Endothelial cell of umbilical vein (primary cell): ENCODE measurements around the gene CCL7. TPM values are rescaled to one million over a fixed set of nuclear protein-coding genes. Genes with fewer than 3 reads are reported as not detected.

Source experiments
- BruUV-seq: library from RNA; stranded (reverse); fragments of 400-500 nt; replicated peaks from 2 replicates; lab custom pipeline; 2021; lab: Mats Ljungman, UMichigan
- CTCF ChIA-PET: fragments of 300-600, 350-600 bp; sonication (Branson Sonifier 250); formaldehyde crosslinking; loops from one replicate; lab custom pipeline; 2021; ENCODE audit warnings: antibody characterized with exemption, inconsistent platforms; lab: Charles Lee
- POLR2A ChIA-PET: fragments of 300-600, 350-600 bp; sonication (Branson Sonifier 250); formaldehyde crosslinking; loops from one replicate; lab custom pipeline; 2021; ENCODE audit warnings: antibody characterized with exemption, inconsistent platforms; lab: Charles Lee
- DNase-seq: peaks from one replicate; pipeline ENCODE4 v3.0.0-alpha.2; 2011; ENCODE audit warnings: low read depth, low spot score
- FAIRE-seq: peaks from 2 replicates; lab custom pipeline; 2011; peaks lifted over from hg19 to GRCh38; lab: Jason Lieb, UNC
- H2AFZ ChIP-seq: 2 replicates; pipeline ENCODE4 v1.6.0; 2012; ENCODE audit warnings: low read depth, low read length, control low read depth, inconsistent platforms
- H3K27ac ChIP-seq: 2 replicates; pipeline ENCODE4 v1.5.1; 2011; ENCODE audit warnings: low read depth, mild to moderate bottlenecking, control low read depth, low read length, moderate library complexity; ENCODE audit not compliant: insufficient read depth
- H3K27me3 ChIP-seq, 2 experiments: 2 replicates each; pipeline versions ENCODE4 v1.6.0 to v1.6.1; 2011; ENCODE audit warnings: low read length in 2 of 2, mixed read lengths in 1 of 2; ENCODE audit not compliant: control insufficient read depth in 2 of 2, insufficient read depth in 2 of 2
- H3K36me3 ChIP-seq, 2 experiments: 2 replicates in 1 of 2; 3 replicates in 1 of 2; pipeline ENCODE4 v1.5.1; 2011; ENCODE audit warnings: low read length in 2 of 2, mild to moderate bottlenecking in 1 of 2, moderate library complexity in 1 of 2; ENCODE audit not compliant: control insufficient read depth in 2 of 2, insufficient read depth in 2 of 2; ENCODE audit errors: extremely low read depth in 1 of 2
- H3K4me1 ChIP-seq: 3 replicates; pipeline ENCODE4 v1.5.1; 2011; ENCODE audit warnings: mild to moderate bottlenecking, low read length; ENCODE audit not compliant: control insufficient read depth, insufficient read depth; ENCODE audit errors: extremely low read depth
- H3K4me2 ChIP-seq: 2 replicates; pipeline ENCODE4 v1.6.1; 2011; ENCODE audit warnings: low read length, control low read depth, mixed read lengths; ENCODE audit not compliant: insufficient read depth
- H3K4me3 ChIP-seq, 3 experiments: fragments of 200-600 bp in 1 of 3; sonication (generic), shearing (Covaris generic) in 1 of 3; replicated peaks in 1 of 3; 2 replicates each; pipeline ENCODE4 v1.5.1; 2011 to 2016; ENCODE audit warnings: control low read depth in 3 of 3, low read length in 3 of 3, mild to moderate bottlenecking in 2 of 3, inconsistent platforms in 1 of 3, low read depth in 1 of 3, moderate library complexity in 1 of 3; ENCODE audit not compliant: insufficient read depth in 1 of 3
- H3K79me2 ChIP-seq: 2 replicates; pipeline ENCODE4 v1.6.0; 2012; ENCODE audit warnings: low read length, inconsistent platforms; ENCODE audit not compliant: control insufficient read depth, insufficient read depth
- H3K9ac ChIP-seq: replicated peaks from 2 replicates; pipeline ENCODE3; 2011; ENCODE audit warnings: low read length, control low read depth; ENCODE audit not compliant: insufficient read depth; ENCODE audit errors: extremely low read depth
- H3K9me1 ChIP-seq: replicated peaks from 3 replicates; pipeline ENCODE4 v1.6.0; 2011; ENCODE audit warnings: mild to moderate bottlenecking, low read length; ENCODE audit not compliant: control insufficient read depth, insufficient read depth; ENCODE audit errors: extremely low read depth
- H3K9me3 ChIP-seq: replicated peaks from 2 replicates; pipeline ENCODE4 v1.5.1; 2012; ENCODE audit warnings: low read length, inconsistent platforms; ENCODE audit not compliant: control insufficient read depth, insufficient read depth
- H4K20me1 ChIP-seq: replicated peaks from 2 replicates; pipeline ENCODE3; 2011; ENCODE audit warnings: mild to moderate bottlenecking, low read length; ENCODE audit not compliant: control insufficient read depth, insufficient read depth; ENCODE audit errors: extremely low read depth
- EZH2 ChIP-seq: IDR thresholded peaks from 2 replicates; pipeline ENCODE4 v1.6.1; 2012; ENCODE audit warnings: borderline replicate concordance, low read depth, mild to moderate bottlenecking, moderate library complexity, low read length, inconsistent platforms; ENCODE audit not compliant: severe bottlenecking
- FOS ChIP-seq: IDR thresholded peaks from 2 replicates; pipeline ENCODE4 v1.6.1; 2011; ENCODE audit warnings: mild to moderate bottlenecking, low read length, moderate library complexity, borderline replicate concordance; ENCODE audit not compliant: insufficient read depth
- GATA2 ChIP-seq: IDR thresholded peaks from 2 replicates; pipeline ENCODE4 v1.7.0; 2011; ENCODE audit warnings: low read depth, mild to moderate bottlenecking, moderate library complexity, mixed read lengths, low read length; ENCODE audit not compliant: insufficient read length, insufficient read depth
- JUN ChIP-seq: IDR thresholded peaks from 2 replicates; pipeline ENCODE4 v1.6.1; 2011; ENCODE audit warnings: borderline replicate concordance, low read depth; ENCODE audit not compliant: insufficient read length, insufficient read depth
- MYC ChIP-seq: IDR thresholded peaks from one replicate; pipeline ENCODE4 v1.6.1; 2011; ENCODE audit warnings: mild to moderate bottlenecking, low read depth, low read length
- POLR2A ChIP-seq: IDR thresholded peaks from 2 replicates; pipeline ENCODE4 v1.6.1; 2012; ENCODE audit warnings: low read depth, mild to moderate bottlenecking, control low read depth, low read length
- POLR2AphosphoS5 ChIP-seq: IDR thresholded peaks from 2 replicates; pipeline ENCODE4 v1.6.1; 2012; ENCODE audit warnings: low read depth, mild to moderate bottlenecking, control low read depth, low read length, moderate library complexity; ENCODE audit not compliant: insufficient read depth
- dilution Hi-C: fragments of 300-500 bp; cut with MboI; formaldehyde crosslinking; loops from one replicate; pipeline ENCODE4 v1.15.0; 2019; ENCODE audit warnings: low sequenced_read_pairs; ENCODE audit not compliant: extremely low pct_ligation_motif_present
- intact Hi-C: fragments of 100-400 bp; cut with micrococcal nuclease; formaldehyde crosslinking; loops from one replicate; pipeline ENCODE4 v1.10.0; 2022
- polyA plus RNA-seq, 4 experiments: library from polyadenylated mRNA; depleted of rRNA in 3 of 4; stranded (reverse) in 3 of 4; unstranded in 1 of 4; fragments of >200 nt; gene quantifications; 2 replicates each; pipeline versions ENCODE4 v1.2.1 to v1.2.3, GENCODE V29; 2011 to 2012; ENCODE audit warnings: missing spikeins in 1 of 4
- total RNA-seq: library from RNA; stranded (reverse); gene quantifications from 2 replicates; pipeline ENCODE4 v1.2.3, GENCODE V29; 2021
- TF ChIP-seq, protein P1 (sequence below), 2 donors: IDR thresholded peaks; 1 replicate in 1 of 2; 2 replicates in 1 of 2; pipeline ENCODE4 v1.5.1; 2011; ENCODE audit warnings: low read length in 2 of 2, mild to moderate bottlenecking in 2 of 2, moderate library complexity in 2 of 2, control low read depth in 1 of 2, inconsistent platforms in 1 of 2, low read depth in 1 of 2; ENCODE audit not compliant: insufficient read depth in 1 of 2; ENCODE audit errors: extremely low read depth in 1 of 2
- TF ChIP-seq, protein P2 (sequence below): IDR thresholded peaks from 2 replicates; pipeline ENCODE4 v1.6.1; 2011; ENCODE audit not compliant: insufficient read depth, insufficient read length

Gene CCL7
- total and polyA plus RNA-seq, 2 donors (not counting 3 experiments of a cell fraction or from before 2014, with no cell fraction given): 0.25 TPM; not detected in 1

DNA sequence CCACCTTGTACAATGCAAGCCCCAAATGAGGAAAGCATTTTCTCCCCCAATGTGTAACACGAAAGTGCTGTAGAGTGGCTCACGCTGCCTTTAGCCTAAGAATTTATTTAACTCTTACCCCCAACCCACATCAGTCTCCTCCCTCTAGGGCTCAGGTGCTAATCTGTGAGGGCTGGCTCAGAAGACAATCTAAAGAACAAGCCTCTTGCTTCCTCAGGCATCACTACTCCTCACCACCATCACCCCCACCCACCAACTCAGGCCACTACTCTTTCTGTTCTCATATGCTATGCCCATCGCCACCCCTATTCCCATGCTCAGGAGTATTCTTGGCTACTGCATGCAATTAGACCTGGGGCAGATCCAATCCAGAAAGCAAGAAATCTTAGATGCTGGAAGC is 18.8 kb upstream of the CCL7 start:
- Histone ChIP-seq H3K4me1 (peaks cover 84% of the 10 kb centered on the region), H3K36me3 (no peaks in the 10 kb centered on the region), H3K9me3 (no peaks in the 10 kb centered on the region), H3K79me2 (no peaks in the 10 kb centered on the region), H3K4me2 (no peak overlapping the region), H2AFZ (no peak overlapping the region), H4K20me1 (no peaks in the 10 kb centered on the region), H3K4me3 (no peak overlapping the region), H3K9me1 (no peaks in the 10 kb centered on the region), H3K27ac (peak overlapping the region; percentile 3), H3K27me3 (no peaks in the 10 kb centered on the region), H3K9ac (no peak overlapping the region)
- ChIA-PET POLR2A (no interaction called here), CTCF (interaction anchor here (0.7 to 2.3 kb wide), 3 partner anchors 13 to 55 kb away, joined by 3 to 13 read pairs (median 11); no protein-coding TSS in a partner anchor)
- dilution Hi-C loops (no loop called here), intact Hi-C loops (loop anchor here (5.0 to 10.0 kb wide), 3 partner anchors 994 to 1181 kb away; partner anchors contain the start of genes SLFN11, SLFN12 and SLFN5)
- DNase-seq (no peak), FAIRE-seq (no peak)
- BruUV-seq: no TSS peak
- TF ChIP-seq MYC (no peak), EZH2 (no peak), GATA2 (no peak), JUN (no peak), POLR2AphosphoS5 (no peak), POLR2A (no peak), FOS (no peak)
- TF ChIP-seq, protein P1, sequence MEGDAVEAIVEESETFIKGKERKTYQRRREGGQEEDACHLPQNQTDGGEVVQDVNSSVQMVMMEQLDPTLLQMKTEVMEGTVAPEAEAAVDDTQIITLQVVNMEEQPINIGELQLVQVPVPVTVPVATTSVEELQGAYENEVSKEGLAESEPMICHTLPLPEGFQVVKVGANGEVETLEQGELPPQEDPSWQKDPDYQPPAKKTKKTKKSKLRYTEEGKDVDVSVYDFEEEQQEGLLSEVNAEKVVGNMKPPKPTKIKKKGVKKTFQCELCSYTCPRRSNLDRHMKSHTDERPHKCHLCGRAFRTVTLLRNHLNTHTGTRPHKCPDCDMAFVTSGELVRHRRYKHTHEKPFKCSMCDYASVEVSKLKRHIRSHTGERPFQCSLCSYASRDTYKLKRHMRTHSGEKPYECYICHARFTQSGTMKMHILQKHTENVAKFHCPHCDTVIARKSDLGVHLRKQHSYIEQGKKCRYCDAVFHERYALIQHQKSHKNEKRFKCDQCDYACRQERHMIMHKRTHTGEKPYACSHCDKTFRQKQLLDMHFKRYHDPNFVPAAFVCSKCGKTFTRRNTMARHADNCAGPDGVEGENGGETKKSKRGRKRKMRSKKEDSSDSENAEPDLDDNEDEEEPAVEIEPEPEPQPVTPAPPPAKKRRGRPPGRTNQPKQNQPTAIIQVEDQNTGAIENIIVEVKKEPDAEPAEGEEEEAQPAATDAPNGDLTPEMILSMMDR (IDR thresholded peaks at IDR 0.05; ENCODE audit: extremely low read depth in 1 of 2, insufficient read depth in 1 of 2, low read depth in 1 of 2, low read length in 2 of 2): no peak
- TF ChIP-seq, protein P2, sequence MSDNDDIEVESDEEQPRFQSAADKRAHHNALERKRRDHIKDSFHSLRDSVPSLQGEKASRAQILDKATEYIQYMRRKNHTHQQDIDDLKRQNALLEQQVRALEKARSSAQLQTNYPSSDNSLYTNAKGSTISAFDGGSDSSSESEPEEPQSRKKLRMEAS: no peak
